HepG2 (cell line): ENCODE data around the gene IQGAP3. TPM values are rescaled to one million over a fixed set of nuclear protein-coding genes. Genes with fewer than 3 reads are reported as not detected.

Source experiments
- BRD4 ChIP-seq: sonication (generic); formaldehyde crosslinking; IDR thresholded peaks from 2 replicates; pipeline ENCODE4 v1.4.0; 2020; ENCODE audit warnings: missing genetic modification reagents
- CHCHD3 ChIP-seq: sonication (generic); formaldehyde crosslinking; IDR thresholded peaks from 2 replicates; pipeline ENCODE4 v1.8.0; 2022; ENCODE audit warnings: mild to moderate bottlenecking, missing genetic modification reagents, moderate library complexity
- GMEB1 ChIP-seq: sonication (generic); formaldehyde crosslinking; IDR thresholded peaks from 2 replicates; pipeline ENCODE4 v1.5.1; 2020; ENCODE audit warnings: missing genetic modification reagents, mild to moderate bottlenecking, borderline replicate concordance
- JARID2 ChIP-seq: sonication (generic); formaldehyde crosslinking; IDR thresholded peaks from 2 replicates; pipeline ENCODE4 v1.8.1; 2023; ENCODE audit warnings: missing genetic modification reagents, inconsistent platforms; ENCODE audit not compliant: insufficient replicate concordance
- MED13 ChIP-seq: sonication (generic); formaldehyde crosslinking; IDR thresholded peaks from 2 replicates; pipeline ENCODE4 v1.5.0; 2020; ENCODE audit warnings: missing genetic modification reagents
- NFYC ChIP-seq: IDR thresholded peaks from 2 replicates; pipeline ENCODE4 v1.6.1; 2016; ENCODE audit warnings: missing genetic modification reagents, missing compliant biosample characterization
- REPIN1 ChIP-seq: sonication (generic); formaldehyde crosslinking; IDR thresholded peaks from 2 replicates; pipeline ENCODE4 v1.8.0; 2022; ENCODE audit warnings: missing genetic modification reagents, low read depth, mild to moderate bottlenecking, borderline replicate concordance
- SP1 ChIP-seq, 2 experiments: fragments of 450-650 bp in 1 of 2; sonication (generic) in 1 of 2; formaldehyde crosslinking in 1 of 2; IDR thresholded peaks; 2 replicates each; pipeline versions ENCODE4 v1.4.0 to v1.6.1; 2016 to 2020; ENCODE audit warnings: missing genetic modification reagents in 1 of 2
- SPEN ChIP-seq: sonication (generic); formaldehyde crosslinking; IDR thresholded peaks from 2 replicates; pipeline ENCODE4 v1.5.1; 2020; ENCODE audit warnings: low read depth, mild to moderate bottlenecking, missing genetic modification reagents
- ZBTB43 ChIP-seq: sonication (generic); formaldehyde crosslinking; conservative IDR thresholded peaks from 2 replicates; pipeline ENCODE4 v1.4.0; 2020; ENCODE audit warnings: missing genetic modification reagents
- ZFP62 ChIP-seq: sonication (generic); formaldehyde crosslinking; IDR thresholded peaks from 2 replicates; pipeline ENCODE4 v1.4.0; 2020; ENCODE audit warnings: missing genetic modification reagents
- ZNF138 ChIP-seq: sonication (generic); formaldehyde crosslinking; IDR thresholded peaks from 2 replicates; pipeline ENCODE4 v1.5.0; 2020; ENCODE audit warnings: mild to moderate bottlenecking, low read depth, missing genetic modification reagents
- ZNF30 ChIP-seq: sonication (generic); formaldehyde crosslinking; IDR thresholded peaks from 2 replicates; pipeline ENCODE4 v1.5.0; 2020; ENCODE audit warnings: mild to moderate bottlenecking, missing genetic modification reagents
- ZNF333 ChIP-seq: sonication (generic); formaldehyde crosslinking; IDR thresholded peaks from 2 replicates; pipeline ENCODE4 v1.4.0; 2020; ENCODE audit warnings: mild to moderate bottlenecking, missing genetic modification reagents, borderline replicate concordance
- ZNF501 ChIP-seq: sonication (generic); formaldehyde crosslinking; IDR thresholded peaks from 2 replicates; pipeline ENCODE4 v1.5.1; 2020; ENCODE audit warnings: mild to moderate bottlenecking, moderate library complexity, missing genetic modification reagents
- ZNF841 ChIP-seq: sonication (generic); formaldehyde crosslinking; IDR thresholded peaks from 2 replicates; pipeline ENCODE4 v1.8.1; 2023; ENCODE audit warnings: missing genetic modification reagents, borderline replicate concordance
- polyA plus RNA-seq, 8 experiments: library from polyadenylated mRNA; depleted of rRNA in 3 of 8; stranded (reverse) in 7 of 8; unstranded in 1 of 8; fragments of >200 nt; fragmentation: Illumina TruSeq in 4 of 8; extraction: Trizol in 4 of 8; gene quantifications; 2 replicates each; pipeline versions ENCODE4 v1.2.1 to v1.2.3, GENCODE V29; 2011 to 2016; ENCODE audit warnings: low read depth in 4 of 8, missing spikeins in 1 of 8, mixed read lengths in 1 of 8; ENCODE audit not compliant: insufficient read depth in 1 of 8
- total RNA-seq, 5 experiments: library from RNA; depleted of rRNA; stranded (reverse); fragments of >200 nt; fragmentation: Illumina TruSeq; extraction: Trizol; gene quantifications; 2 replicates each; pipeline ENCODE4 v1.2.3, GENCODE V29; 2016; ENCODE audit warnings: low read depth in 1 of 5
- TF ChIP-seq, protein P1 (sequence below): sonication (generic); formaldehyde crosslinking; IDR thresholded peaks from 2 replicates; pipeline ENCODE4; 2020; ENCODE audit warnings: missing genetic modification reagents, mild to moderate bottlenecking, borderline replicate concordance
- TF ChIP-seq, protein P2 (sequence below): sonication (generic); formaldehyde crosslinking; IDR thresholded peaks from 2 replicates; pipeline ENCODE4 v1.5.0; 2020; ENCODE audit warnings: mild to moderate bottlenecking, missing genetic modification reagents, borderline replicate concordance

Gene IQGAP3
- total and polyA plus RNA-seq, 2 of the 13 experiments (the other 11 are each of a cell fraction or from before 2014, with no cell fraction given): 13.5 to 14.1 TPM

DNA sequence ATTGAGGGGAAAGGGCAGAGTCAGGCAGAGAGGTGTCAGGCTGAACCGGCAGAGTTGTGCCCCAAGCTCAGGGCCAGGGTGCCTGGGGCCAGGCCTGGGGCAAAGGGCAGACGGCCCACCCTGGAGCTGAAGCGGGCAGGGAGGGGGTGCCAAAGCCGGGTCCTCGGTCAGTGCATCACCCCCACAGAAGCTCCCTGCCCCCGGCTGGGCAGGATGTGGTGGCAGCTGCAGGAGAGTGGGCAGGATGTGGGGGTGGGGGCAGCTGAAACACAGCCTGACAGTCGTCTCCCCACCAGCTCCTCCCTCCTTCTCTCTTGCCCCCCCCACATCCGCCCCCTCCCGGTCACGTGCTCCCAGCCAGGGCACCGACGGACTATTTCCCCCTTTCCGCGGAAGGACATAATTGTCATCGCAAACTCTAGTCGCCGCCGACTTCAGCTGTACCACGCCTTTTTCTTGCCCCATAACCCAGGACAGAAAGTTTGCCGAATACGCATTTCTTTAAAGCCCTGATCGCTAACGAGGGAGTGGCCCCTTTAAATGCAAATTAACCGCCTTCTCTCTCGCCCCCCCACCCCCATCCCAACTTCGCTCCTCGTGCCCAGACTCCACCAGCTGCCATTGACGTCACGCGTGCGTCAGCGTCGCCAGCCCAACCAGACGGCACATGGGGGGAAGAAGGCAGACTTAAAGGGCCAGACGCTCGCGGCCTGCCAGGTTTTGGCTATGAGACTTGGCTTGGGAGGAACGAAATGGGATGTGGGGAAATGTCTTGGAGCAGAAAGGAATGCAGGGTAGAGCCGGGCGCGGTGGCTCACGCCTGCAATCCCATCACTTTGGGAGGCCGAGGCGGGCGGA lies 67.3 kb downstream of the IQGAP3 start (continued):
- TF ChIP-seq JARID2: no peak
- TF ChIP-seq MED13: no peak
- TF ChIP-seq CHCHD3 (CRISPR knock-in tag): 0 out of 2 replicates have a peak, but pooled peaks have one; percentile 77
- 0 out of 2 replicates have a peak, but pooled peaks have one; percentile 52 for TF ChIP-seq REPIN1 (CRISPR knock-in tag)
- TF ChIP-seq, protein P1, sequence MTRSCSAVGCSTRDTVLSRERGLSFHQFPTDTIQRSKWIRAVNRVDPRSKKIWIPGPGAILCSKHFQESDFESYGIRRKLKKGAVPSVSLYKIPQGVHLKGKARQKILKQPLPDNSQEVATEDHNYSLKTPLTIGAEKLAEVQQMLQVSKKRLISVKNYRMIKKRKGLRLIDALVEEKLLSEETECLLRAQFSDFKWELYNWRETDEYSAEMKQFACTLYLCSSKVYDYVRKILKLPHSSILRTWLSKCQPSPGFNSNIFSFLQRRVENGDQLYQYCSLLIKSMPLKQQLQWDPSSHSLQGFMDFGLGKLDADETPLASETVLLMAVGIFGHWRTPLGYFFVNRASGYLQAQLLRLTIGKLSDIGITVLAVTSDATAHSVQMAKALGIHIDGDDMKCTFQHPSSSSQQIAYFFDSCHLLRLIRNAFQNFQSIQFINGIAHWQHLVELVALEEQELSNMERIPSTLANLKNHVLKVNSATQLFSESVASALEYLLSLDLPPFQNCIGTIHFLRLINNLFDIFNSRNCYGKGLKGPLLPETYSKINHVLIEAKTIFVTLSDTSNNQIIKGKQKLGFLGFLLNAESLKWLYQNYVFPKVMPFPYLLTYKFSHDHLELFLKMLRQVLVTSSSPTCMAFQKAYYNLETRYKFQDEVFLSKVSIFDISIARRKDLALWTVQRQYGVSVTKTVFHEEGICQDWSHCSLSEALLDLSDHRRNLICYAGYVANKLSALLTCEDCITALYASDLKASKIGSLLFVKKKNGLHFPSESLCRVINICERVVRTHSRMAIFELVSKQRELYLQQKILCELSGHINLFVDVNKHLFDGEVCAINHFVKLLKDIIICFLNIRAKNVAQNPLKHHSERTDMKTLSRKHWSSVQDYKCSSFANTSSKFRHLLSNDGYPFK: peak; percentile 68; the same call in 1 of the 2 replicates
- TF ChIP-seq SPEN (CRISPR knock-in tag): 0 out of 2 replicates have a peak, but pooled peaks have one; percentile 16
- no peak for TF ChIP-seq SP1 (IDR thresholded peaks at IDR 0.05)
- peak; percentile 61; the same call in 1 of the 2 replicates for TF ChIP-seq SP1 (CRISPR knock-in tag; IDR thresholded peaks at IDR 0.05)
- TF ChIP-seq ZNF30 (CRISPR knock-in tag): peak; percentile 82
- peak; percentile 74; the same call in 1 of the 2 replicates for TF ChIP-seq GMEB1 (CRISPR knock-in tag)
- TF ChIP-seq ZNF841: no peak
- peak; percentile 81 for TF ChIP-seq NFYC (CRISPR knock-in tag)
- no peak for TF ChIP-seq ZNF333 (CRISPR knock-in tag)
- TF ChIP-seq, protein P2, sequence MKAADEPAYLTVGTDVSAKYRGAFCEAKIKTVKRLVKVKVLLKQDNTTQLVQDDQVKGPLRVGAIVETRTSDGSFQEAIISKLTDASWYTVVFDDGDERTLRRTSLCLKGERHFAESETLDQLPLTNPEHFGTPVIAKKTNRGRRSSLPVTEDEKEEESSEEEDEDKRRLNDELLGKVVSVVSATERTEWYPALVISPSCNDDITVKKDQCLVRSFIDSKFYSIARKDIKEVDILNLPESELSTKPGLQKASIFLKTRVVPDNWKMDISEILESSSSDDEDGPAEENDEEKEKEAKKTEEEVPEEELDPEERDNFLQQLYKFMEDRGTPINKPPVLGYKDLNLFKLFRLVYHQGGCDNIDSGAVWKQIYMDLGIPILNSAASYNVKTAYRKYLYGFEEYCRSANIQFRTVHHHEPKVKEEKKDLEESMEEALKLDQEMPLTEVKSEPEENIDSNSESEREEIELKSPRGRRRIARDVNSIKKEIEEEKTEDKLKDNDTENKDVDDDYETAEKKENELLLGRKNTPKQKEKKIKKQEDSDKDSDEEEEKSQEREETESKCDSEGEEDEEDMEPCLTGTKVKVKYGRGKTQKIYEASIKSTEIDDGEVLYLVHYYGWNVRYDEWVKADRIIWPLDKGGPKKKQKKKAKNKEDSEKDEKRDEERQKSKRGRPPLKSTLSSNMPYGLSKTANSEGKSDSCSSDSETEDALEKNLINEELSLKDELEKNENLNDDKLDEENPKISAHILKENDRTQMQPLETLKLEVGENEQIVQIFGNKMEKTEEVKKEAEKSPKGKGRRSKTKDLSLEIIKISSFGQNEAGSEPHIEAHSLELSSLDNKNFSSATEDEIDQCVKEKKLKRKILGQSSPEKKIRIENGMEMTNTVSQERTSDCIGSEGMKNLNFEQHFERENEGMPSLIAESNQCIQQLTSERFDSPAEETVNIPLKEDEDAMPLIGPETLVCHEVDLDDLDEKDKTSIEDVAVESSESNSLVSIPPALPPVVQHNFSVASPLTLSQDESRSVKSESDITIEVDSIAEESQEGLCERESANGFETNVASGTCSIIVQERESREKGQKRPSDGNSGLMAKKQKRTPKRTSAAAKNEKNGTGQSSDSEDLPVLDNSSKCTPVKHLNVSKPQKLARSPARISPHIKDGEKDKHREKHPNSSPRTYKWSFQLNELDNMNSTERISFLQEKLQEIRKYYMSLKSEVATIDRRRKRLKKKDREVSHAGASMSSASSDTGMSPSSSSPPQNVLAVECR: peak; percentile 77
- no peak for TF ChIP-seq BRD4
- peak; percentile 71 for TF ChIP-seq ZNF501 (CRISPR knock-in tag)
- no peak for TF ChIP-seq ZNF138 (CRISPR knock-in tag)
- no peak for TF ChIP-seq ZFP62
- 0 out of 2 replicates have a peak, but pooled peaks have one; percentile 23 for TF ChIP-seq ZBTB43
